ENCODE results near the gene RRN3.
"Not testable (repeated sequence)": the region's sequence is repeated elsewhere in the genome, so short reads cannot be mapped to it uniquely, and the experiment has no call there.

DNA sequence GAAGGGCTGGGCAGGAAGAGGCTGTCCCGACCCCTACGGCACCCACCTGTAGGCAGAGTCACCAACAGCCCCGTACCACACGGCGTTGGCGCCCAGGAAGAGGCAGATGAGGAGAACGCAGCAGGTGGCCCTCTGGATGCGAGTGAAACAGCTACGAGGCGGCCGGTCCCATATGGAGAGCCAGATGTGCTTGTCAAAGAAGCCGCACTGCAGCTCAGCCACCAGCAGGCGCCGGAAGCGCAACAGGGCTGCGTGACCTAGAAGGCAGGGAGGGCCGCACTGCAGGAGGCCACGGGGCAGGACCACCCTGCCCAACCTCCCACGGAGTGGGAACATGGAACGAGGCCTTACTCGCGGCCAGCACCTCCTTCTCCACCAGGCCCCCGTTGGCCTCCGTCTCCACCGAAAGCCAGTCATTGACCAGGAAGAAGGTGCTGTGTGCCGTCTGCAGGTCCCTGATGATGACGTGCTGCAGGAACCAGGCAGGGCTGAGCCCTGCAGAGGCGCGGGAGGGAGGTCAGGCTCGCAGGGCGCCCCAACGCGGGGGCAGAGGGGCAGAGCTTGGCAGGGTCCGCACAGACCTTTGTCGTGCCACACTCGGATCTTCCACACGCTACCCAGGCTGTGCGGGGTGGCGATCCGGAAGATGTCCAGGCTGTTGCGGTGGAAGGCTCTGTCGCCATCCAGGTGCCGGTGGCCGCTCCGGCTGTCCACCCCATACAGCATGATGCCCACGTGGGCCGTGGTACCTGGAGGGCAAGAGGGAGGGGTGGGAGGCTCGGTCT, 33.8 kb upstream of the RRN3 start:
- TF ChIP-seq, protein P1, sequence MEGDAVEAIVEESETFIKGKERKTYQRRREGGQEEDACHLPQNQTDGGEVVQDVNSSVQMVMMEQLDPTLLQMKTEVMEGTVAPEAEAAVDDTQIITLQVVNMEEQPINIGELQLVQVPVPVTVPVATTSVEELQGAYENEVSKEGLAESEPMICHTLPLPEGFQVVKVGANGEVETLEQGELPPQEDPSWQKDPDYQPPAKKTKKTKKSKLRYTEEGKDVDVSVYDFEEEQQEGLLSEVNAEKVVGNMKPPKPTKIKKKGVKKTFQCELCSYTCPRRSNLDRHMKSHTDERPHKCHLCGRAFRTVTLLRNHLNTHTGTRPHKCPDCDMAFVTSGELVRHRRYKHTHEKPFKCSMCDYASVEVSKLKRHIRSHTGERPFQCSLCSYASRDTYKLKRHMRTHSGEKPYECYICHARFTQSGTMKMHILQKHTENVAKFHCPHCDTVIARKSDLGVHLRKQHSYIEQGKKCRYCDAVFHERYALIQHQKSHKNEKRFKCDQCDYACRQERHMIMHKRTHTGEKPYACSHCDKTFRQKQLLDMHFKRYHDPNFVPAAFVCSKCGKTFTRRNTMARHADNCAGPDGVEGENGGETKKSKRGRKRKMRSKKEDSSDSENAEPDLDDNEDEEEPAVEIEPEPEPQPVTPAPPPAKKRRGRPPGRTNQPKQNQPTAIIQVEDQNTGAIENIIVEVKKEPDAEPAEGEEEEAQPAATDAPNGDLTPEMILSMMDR (IDR thresholded peaks at IDR 0.05; ENCODE audit: extremely low read depth in 1 of 2, insufficient read depth in 1 of 2, low read depth in 1 of 2, low read length in 2 of 2) = not testable (repeated sequence)
- TF ChIP-seq POLR2A (IDR thresholded peaks at IDR 0.05; ENCODE audit: low read depth, low read length); EZH2 (IDR thresholded peaks at IDR 0.05; ENCODE audit: borderline replicate concordance, low read depth, low read length, severe bottlenecking); JUN (IDR thresholded peaks at IDR 0.05; ENCODE audit: borderline replicate concordance, insufficient read depth, insufficient read length, low read depth); MYC (IDR thresholded peaks at IDR 0.05; ENCODE audit: low read depth, low read length); FOS (IDR thresholded peaks at IDR 0.05; ENCODE audit: borderline replicate concordance, insufficient read depth, low read length): not testable (repeated sequence)
